GM23248 (cell line): ENCODE data around the gene TASL.

ENCODE experiments used
- EZH2 ChIP-seq: fragments of 200-600 bp; sonication (generic); IDR thresholded peaks from 2 replicates; pipeline ENCODE4 v1.6.1; 2018; ENCODE audit warnings: antibody characterized with exemption, mild to moderate bottlenecking; ENCODE audit not compliant: insufficient read depth, poor library complexity, severe bottlenecking
- EZH2phosphoT487 ChIP-seq: fragments of 200-600 bp; sonication (generic); IDR thresholded peaks from 2 replicates; pipeline ENCODE4 v1.6.1; 2018; ENCODE audit warnings: antibody characterized with exemption, moderate library complexity, mild to moderate bottlenecking, low read depth; ENCODE audit not compliant: insufficient read depth

DNA sequence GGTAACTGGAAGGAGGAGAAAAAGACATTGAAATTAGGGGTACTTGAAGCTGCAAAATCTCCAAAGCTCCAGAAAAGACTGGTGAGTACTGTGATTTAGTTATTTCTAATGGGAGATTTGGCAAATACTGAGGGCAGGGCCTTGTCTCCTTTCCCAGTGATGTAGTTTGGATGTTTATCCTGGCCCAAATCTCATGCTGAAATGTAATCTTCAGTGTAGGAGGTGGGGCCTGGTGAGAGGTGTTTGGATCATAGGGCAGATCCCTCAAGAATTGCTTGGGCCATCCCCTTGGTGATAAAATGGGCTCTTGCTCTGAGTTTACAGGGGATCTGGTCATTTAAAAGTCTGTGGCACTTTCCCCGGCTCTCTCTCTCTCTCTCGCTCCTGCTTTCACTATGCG lies 42.6 kb upstream of the TASL start:
- TF ChIP-seq EZH2 (no peak), EZH2phosphoT487 (no peak)
